ENCODE data around the gene DNAJC12.
"Not testable (repeated sequence)": the region's sequence is repeated elsewhere in the genome, so short reads cannot be mapped to it uniquely, and the experiment has no call there.

The DNAJC12 gene

GRCh38 chr10:67837541-67838314 is at the start of gene DNAJC12:
Gene DNAJC12, minus strand, starts transcription at chr10:67838188. Its CDS starts 177 bp downstream, at chr10:67838011.
- peak; percentile 23 for DNase-seq (ENCODE audit: low read depth, low spot score)

GRCh38 chr10:67884842-67885670 is 47.1 kb upstream of the DNAJC12 start:
- peak; percentile 87 for DNase-seq (ENCODE audit: low read depth, low spot score)

- DNase-seq (ENCODE audit: low read depth, low spot score), result peak; percentile 97
Observed at GRCh38 chr10:67884313-67884841, 46.4 kb upstream of the DNAJC12 start, which contains the start of gene SIRT1. Gene SIRT1, plus strand, starts transcription at chr10:67884656. Its CDS starts 66 bp downstream, at chr10:67884722.

GRCh38 chr10:67883710-67884312 is 45.8 kb upstream of the DNAJC12 start:
- DNase-seq (ENCODE audit: low read depth, low spot score), result no peak

- DNase-seq (ENCODE audit: low read depth, low spot score), result no peak
Observed at GRCh38 chr10:67878133-67878532, 40.1 kb upstream of the DNAJC12 start.

- DNase-seq (ENCODE audit: low read depth, low spot score), result not testable (repeated sequence)
Observed at GRCh38 chr10:67877421-67877820, 39.4 kb upstream of the DNAJC12 start.

- no peak for DNase-seq (ENCODE audit: low read depth, low spot score)
Observed at GRCh38 chr10:67875340-67876238, 37.6 kb upstream of the DNAJC12 start.

GRCh38 chr10:67869996-67870395 is 32.0 kb upstream of the DNAJC12 start:
- no peak for DNase-seq (ENCODE audit: low read depth, low spot score)

GRCh38 chr10:67868132-67868531 is 30.1 kb upstream of the DNAJC12 start:
- no peak for DNase-seq (ENCODE audit: low read depth, low spot score)

- no peak for DNase-seq (ENCODE audit: low read depth, low spot score)
Observed at GRCh38 chr10:67864607-67865371, 26.8 kb upstream of the DNAJC12 start.

GRCh38 chr10:67863094-67863493 is 25.1 kb upstream of the DNAJC12 start:
- no peak for DNase-seq (ENCODE audit: low read depth, low spot score)

GRCh38 chr10:67861750-67862432 is 23.9 kb upstream of the DNAJC12 start:
- no peak for DNase-seq (ENCODE audit: low read depth, low spot score)

- DNase-seq (ENCODE audit: low read depth, low spot score), result no peak
Observed at GRCh38 chr10:67858971-67859370, 21.0 kb upstream of the DNAJC12 start.

- no peak for DNase-seq (ENCODE audit: low read depth, low spot score)
Observed at GRCh38 chr10:67853512-67853911, 15.5 kb upstream of the DNAJC12 start.

- no peak for DNase-seq (ENCODE audit: low read depth, low spot score)
Observed at GRCh38 chr10:67852761-67853160, 14.8 kb upstream of the DNAJC12 start.

GRCh38 chr10:67851186-67851585 is 13.2 kb upstream of the DNAJC12 start:
- no peak for DNase-seq (ENCODE audit: low read depth, low spot score)

- DNase-seq (ENCODE audit: low read depth, low spot score), result peak; percentile 97
Observed at GRCh38 chr10:67849331-67850011, 11.5 kb upstream of the DNAJC12 start.

- no peak for DNase-seq (ENCODE audit: low read depth, low spot score)
Observed at GRCh38 chr10:67843284-67843683, 5.3 kb upstream of the DNAJC12 start.

GRCh38 chr10:67841737-67842136 is 3.7 kb upstream of the DNAJC12 start:
- DNase-seq (ENCODE audit: low read depth, low spot score), result no peak
